Fibroblast of lung (primary cell): ENCODE measurements around the gene PHEX.

Experiments used
- EZH2 ChIP-seq: IDR thresholded peaks from 2 replicates; pipeline ENCODE4 v1.5.1; 2012; ENCODE audit warnings: low read length, control low read depth, mild to moderate bottlenecking; ENCODE audit errors: missing control alignments
- TF ChIP-seq, protein P1 (sequence below), 2 donors: IDR thresholded peaks in 1 of 2; conservative IDR thresholded peaks in 1 of 2; 1 replicate in 1 of 2; 2 replicates in 1 of 2; pipeline ENCODE4 v1.5.1; 2011 to 2012; ENCODE audit warnings: low read length in 2 of 2, control low read depth in 1 of 2, inconsistent platforms in 1 of 2, low read depth in 1 of 2, mild to moderate bottlenecking in 1 of 2

DNA sequence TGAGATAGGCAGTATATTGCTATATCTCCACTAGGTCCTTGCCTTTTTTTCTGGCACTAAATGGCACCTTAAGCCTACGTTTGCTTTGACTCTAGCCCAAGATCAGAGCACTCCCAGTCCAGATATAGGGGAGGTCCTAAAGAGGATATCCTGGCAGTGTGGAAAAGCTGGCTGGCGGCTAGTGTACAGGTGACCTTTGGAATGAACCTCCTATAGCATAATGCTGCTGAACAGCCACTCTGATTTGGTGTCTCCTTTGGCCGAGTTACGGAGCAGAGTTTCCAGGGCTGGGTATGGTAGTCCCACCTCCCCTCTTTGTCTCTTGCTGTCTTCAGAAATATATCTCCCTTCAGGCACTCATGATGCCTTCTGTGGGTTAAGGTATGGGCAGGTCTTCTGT, 53.9 kb downstream of the PHEX start:
- TF ChIP-seq, protein P1, sequence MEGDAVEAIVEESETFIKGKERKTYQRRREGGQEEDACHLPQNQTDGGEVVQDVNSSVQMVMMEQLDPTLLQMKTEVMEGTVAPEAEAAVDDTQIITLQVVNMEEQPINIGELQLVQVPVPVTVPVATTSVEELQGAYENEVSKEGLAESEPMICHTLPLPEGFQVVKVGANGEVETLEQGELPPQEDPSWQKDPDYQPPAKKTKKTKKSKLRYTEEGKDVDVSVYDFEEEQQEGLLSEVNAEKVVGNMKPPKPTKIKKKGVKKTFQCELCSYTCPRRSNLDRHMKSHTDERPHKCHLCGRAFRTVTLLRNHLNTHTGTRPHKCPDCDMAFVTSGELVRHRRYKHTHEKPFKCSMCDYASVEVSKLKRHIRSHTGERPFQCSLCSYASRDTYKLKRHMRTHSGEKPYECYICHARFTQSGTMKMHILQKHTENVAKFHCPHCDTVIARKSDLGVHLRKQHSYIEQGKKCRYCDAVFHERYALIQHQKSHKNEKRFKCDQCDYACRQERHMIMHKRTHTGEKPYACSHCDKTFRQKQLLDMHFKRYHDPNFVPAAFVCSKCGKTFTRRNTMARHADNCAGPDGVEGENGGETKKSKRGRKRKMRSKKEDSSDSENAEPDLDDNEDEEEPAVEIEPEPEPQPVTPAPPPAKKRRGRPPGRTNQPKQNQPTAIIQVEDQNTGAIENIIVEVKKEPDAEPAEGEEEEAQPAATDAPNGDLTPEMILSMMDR (conservative IDR thresholded peaks at IDR 0.05 in 1 of 2, IDR thresholded peaks at IDR 0.05 in 1 of 2; ENCODE audit: low read depth in 1 of 2, low read length in 2 of 2): no peak
- no peak for TF ChIP-seq EZH2
